GM12878 (cell line): Measurements from ENCODE around the gene PLTP. TPM values are rescaled to one million over a fixed set of nuclear protein-coding genes. Genes with fewer than 3 reads are reported as not detected.

Experiments used
- ATAC-seq: fragments of 200-7000 bp; cut with Tn5 transposase; 3 replicates; pipeline ENCODE4 v1.9.1; 2020; ENCODE audit warnings: mild to moderate bottlenecking, moderate library complexity
- BruUV-seq: library from RNA; stranded (reverse); fragments of 400-500 nt; replicated peaks from 2 replicates; lab custom pipeline; 2021; lab: Mats Ljungman, UMichigan
- CTCF ChIA-PET: fragments of 300-600 bp; sonication (Branson Sonifier 250); formaldehyde crosslinking; extraction: SDS; loops from one replicate; lab custom pipeline; 2021; ENCODE audit warnings: inconsistent platforms; lab: Yijun Ruan, JAX
- POLR2A ChIA-PET: fragments of 350-600 bp; formaldehyde crosslinking; extraction: SDS; loops from one replicate; lab custom pipeline; 2021; ENCODE audit warnings: inconsistent platforms; lab: Charles Lee
- RAD21 ChIA-PET: fragments of 300-600 bp; sonication (Branson Sonifier 250); formaldehyde crosslinking; loops from one replicate; lab custom pipeline; 2023; ENCODE audit warnings: antibody characterized with exemption; ENCODE audit not compliant: unreplicated experiment; lab: Charles Lee
- SMC1A ChIA-PET: fragments of 300-600 bp; sonication (Branson Sonifier 250); formaldehyde crosslinking; loops from one replicate; lab custom pipeline; 2023; ENCODE audit not compliant: unreplicated experiment, uncharacterized antibody; lab: Charles Lee
- DNase-seq: peaks from one replicate; pipeline ENCODE4 v3.0.0-alpha.2; 2011; ENCODE audit warnings: low read depth, low spot score
- FAIRE-seq: peaks from 3 replicates; lab custom pipeline; 2011; peaks lifted over from hg19 to GRCh38; lab: Jason Lieb, UNC
- H2AFZ ChIP-seq: 2 replicates; pipeline ENCODE4 v1.6.0; 2011; ENCODE audit warnings: low read depth, low read length, control low read depth; ENCODE audit not compliant: control insufficient read depth
- H3K27ac ChIP-seq: 2 replicates; pipeline ENCODE4 v1.5.1; 2011; ENCODE audit warnings: control low read depth; ENCODE audit not compliant: control insufficient read depth, insufficient read depth
- H3K27me3 ChIP-seq, 2 experiments: replicated peaks in 1 of 2; 2 replicates each; pipeline versions ENCODE4 v1.6.0 to v1.6.1; 2011; ENCODE audit warnings: low read length in 1 of 2; ENCODE audit not compliant: control insufficient read depth in 2 of 2, insufficient read depth in 2 of 2
- H3K36me3 ChIP-seq, 2 experiments: 2 replicates each; pipeline ENCODE4 v1.5.1; 2011; ENCODE audit warnings: low read length in 1 of 2; ENCODE audit not compliant: control insufficient read depth in 2 of 2, insufficient read depth in 2 of 2
- H3K4me1 ChIP-seq: 2 replicates; pipeline ENCODE4 v1.6.1; 2011; ENCODE audit warnings: mild to moderate bottlenecking, low read length, moderate library complexity, mixed read lengths; ENCODE audit not compliant: control insufficient read depth, insufficient read depth
- H3K4me2 ChIP-seq: 2 replicates; pipeline ENCODE4 v1.6.0; 2011; ENCODE audit warnings: control low read depth; ENCODE audit not compliant: control insufficient read depth, insufficient read depth
- H3K4me3 ChIP-seq: fragments of 200-600 bp; sonication (generic); 2 replicates; pipeline ENCODE4 v1.5.1; 2016
- H3K79me2 ChIP-seq: 2 replicates; pipeline ENCODE4 v1.6.0; 2011; ENCODE audit warnings: low read length; ENCODE audit not compliant: control insufficient read depth, insufficient read depth
- H3K9ac ChIP-seq: 2 replicates; pipeline ENCODE4 v1.8.0; 2011; ENCODE audit warnings: low read length, control low read depth, mixed read lengths; ENCODE audit not compliant: control insufficient read depth, insufficient read depth
- H3K9me3 ChIP-seq: replicated peaks from 3 replicates; pipeline ENCODE4 v1.5.1; 2011; ENCODE audit warnings: mild to moderate bottlenecking, low read length; ENCODE audit not compliant: control insufficient read depth, insufficient read depth
- H4K20me1 ChIP-seq: 2 replicates; pipeline ENCODE4 v1.6.0; 2011; ENCODE audit not compliant: control insufficient read depth, insufficient read depth
- BRCA1 ChIP-seq: IDR thresholded peaks from 2 replicates; pipeline ENCODE4 v1.6.1; 2011; ENCODE audit warnings: low read depth, low read length, improper control_type of control experiment
- EZH2 ChIP-seq: IDR thresholded peaks from 2 replicates; pipeline ENCODE4 v1.6.1; 2012; ENCODE audit warnings: low read depth, mild to moderate bottlenecking, control low read depth, inconsistent platforms, low read length, borderline replicate concordance; ENCODE audit not compliant: control insufficient read depth
- FOS ChIP-seq: IDR thresholded peaks from 3 replicates; pipeline ENCODE4 v1.6.1; 2011; ENCODE audit warnings: borderline replicate concordance; ENCODE audit not compliant: insufficient read length; ENCODE audit errors: extremely low read depth
- JUND ChIP-seq: IDR thresholded peaks from 2 replicates; pipeline ENCODE4 v1.6.1; 2012; ENCODE audit warnings: low read depth, mild to moderate bottlenecking, low read length, improper control_type of control experiment, moderate library complexity
- MEF2B ChIP-seq: fragments of 450-650 bp; IDR thresholded peaks from 2 replicates; pipeline ENCODE4 v1.6.1; 2018; ENCODE audit warnings: mild to moderate bottlenecking, moderate library complexity; ENCODE audit not compliant: partially characterized antibody, poor library complexity, severe bottlenecking
- MTA3 ChIP-seq: IDR thresholded peaks from 2 replicates; pipeline ENCODE4 v1.6.1; 2012; ENCODE audit warnings: low read length, inconsistent platforms, borderline replicate concordance
- NRF1 ChIP-seq: conservative IDR thresholded peaks from 2 replicates; pipeline ENCODE4 v1.6.1; 2011; ENCODE audit warnings: mild to moderate bottlenecking, low read depth, low read length, improper control_type of control experiment
- POLR2AphosphoS2 ChIP-seq: IDR thresholded peaks from 2 replicates; pipeline ENCODE4 v1.6.1; 2011; ENCODE audit warnings: low read depth, mild to moderate bottlenecking, low read length, improper control_type of control experiment, moderate library complexity
- SMAD5 ChIP-seq: IDR thresholded peaks from 2 replicates; pipeline ENCODE4 v1.6.1; 2016; ENCODE audit warnings: antibody characterized with exemption, low read depth
- SMC3 ChIP-seq: IDR thresholded peaks from 2 replicates; pipeline ENCODE4 v1.6.1; 2011; ENCODE audit warnings: low read length, improper control_type of control experiment, borderline replicate concordance
- SREBF2 ChIP-seq: IDR thresholded peaks from 2 replicates; pipeline ENCODE4 v1.6.1; 2012; ENCODE audit warnings: mild to moderate bottlenecking, low read length
- SUPT20H ChIP-seq: IDR thresholded peaks from 2 replicates; pipeline ENCODE4 v1.6.1; 2011; ENCODE audit warnings: low read depth, mild to moderate bottlenecking, low read length, moderate library complexity, borderline replicate concordance; ENCODE audit not compliant: control insufficient read depth
- WGBS: methylation state at CpG from one replicate; pipeline ENCODE4 v1.1.6; 2016; ENCODE audit warnings: low lambda C conversion rate; ENCODE audit not compliant: insufficient replicate concordance, insufficient coverage; ENCODE audit errors: missing lambda C conversion rate; 5-methylcytosine and 5-hydroxymethylcytosine counted together
- in situ Hi-C: fragments of 300-500 bp; cut with MboI; formaldehyde crosslinking; loops from 9 replicates; pipeline ENCODE4 v1.14.3; 2018; ENCODE audit warnings: mixed read lengths
- intact Hi-C: fragments of 100-400 bp; cut with micrococcal nuclease; formaldehyde crosslinking; loops from one replicate; pipeline ENCODE4 v1.14.2; 2022; ENCODE audit not compliant: unreplicated experiment
- polyA plus RNA-seq, 11 experiments: library from polyadenylated mRNA; depleted of rRNA in 4 of 11; unstranded in 6 of 11; stranded (reverse) in 5 of 11; fragments of >200 nt; fragmentation: Nextera tagmentation in 4 of 11; fragmentation: Illumina TruSeq in 1 of 11; extraction: Ambion mirVana in 4 of 11; extraction: Trizol in 1 of 11; gene quantifications; 1 replicate in 1 of 11; 2 replicates in 10 of 11; pipeline versions ENCODE4 v1.2.1 to v1.2.3, GENCODE V29; 2011 to 2016; ENCODE audit warnings: inconsistent platforms in 2 of 11, missing spikeins in 2 of 11, low read depth in 1 of 11
- total RNA-seq, 4 experiments: library from RNA; depleted of rRNA in 3 of 4; stranded (reverse); fragments of >200 nt in 3 of 4; fragmentation: Illumina TruSeq in 1 of 4; extraction: Trizol in 1 of 4; gene quantifications; 2 replicates each; pipeline versions ENCODE4 v1.2.1 to v1.2.3, GENCODE V29; 2013 to 2021
- TF ChIP-seq, protein P1 (sequence below): IDR thresholded peaks from 2 replicates; pipeline ENCODE4 v1.6.1; 2011; ENCODE audit warnings: mild to moderate bottlenecking, low read depth, low read length, moderate library complexity; ENCODE audit not compliant: insufficient replicate concordance
- TF ChIP-seq, protein P2 (sequence below): fragments of 450-650 bp; IDR thresholded peaks from 2 replicates; pipeline ENCODE4 v1.6.1; 2017; ENCODE audit warnings: mild to moderate bottlenecking, moderate library complexity
- TF ChIP-seq, protein P3 (sequence below): fragments of 450-650 bp; IDR thresholded peaks from 2 replicates; pipeline ENCODE4 v1.6.1; 2018; ENCODE audit warnings: borderline replicate concordance, mild to moderate bottlenecking; ENCODE audit not compliant: partially characterized antibody

Gene PLTP
- total and polyA plus RNA-seq, 10 of the 15 experiments (the other 5 are each of a cell fraction or from before 2014, with no cell fraction given): 1.6 to 17.0 (median 7.6) TPM

DNA sequence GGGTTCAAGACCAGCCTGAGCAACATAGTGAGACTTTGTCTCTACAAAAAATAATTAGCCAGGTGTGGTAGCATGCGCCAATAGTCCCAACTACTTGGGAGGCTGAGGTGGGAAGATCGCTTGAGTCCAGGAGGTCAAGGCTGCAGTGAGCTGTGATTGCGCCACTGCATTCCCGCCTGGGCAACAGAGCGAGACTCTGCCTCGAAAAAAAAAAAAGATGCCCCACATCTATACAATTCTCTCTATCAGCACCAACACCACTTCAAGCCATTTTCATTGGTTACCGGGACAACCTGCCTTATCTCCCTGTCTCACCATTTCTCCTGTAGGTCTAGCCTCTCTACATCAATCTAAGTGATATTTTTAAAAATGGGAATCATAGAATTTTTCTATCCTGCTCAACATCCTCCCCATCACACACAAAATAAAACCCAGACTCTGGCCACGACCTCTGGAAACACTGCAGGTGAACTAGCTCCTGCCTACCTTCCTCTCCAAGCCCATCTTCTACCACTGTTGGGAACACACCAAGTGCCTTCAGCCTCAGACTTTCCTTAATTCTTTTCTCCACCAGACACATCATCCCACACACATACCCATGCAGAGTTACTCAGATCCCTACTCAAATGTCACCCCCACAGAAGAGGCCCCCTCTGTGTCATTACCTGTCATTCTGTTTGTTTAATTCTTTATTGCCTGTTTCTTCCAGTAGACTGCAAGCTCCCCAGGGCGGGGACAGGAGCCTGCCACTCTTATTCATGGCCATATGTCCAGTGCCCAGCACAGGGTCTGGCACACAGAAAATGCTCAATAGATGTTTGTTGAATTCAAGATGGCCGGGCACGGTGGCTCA is 9.6 kb upstream of the PLTP start:
- H3K9me3 ChIP-seq: no peaks in the 10 kb centered on the region
- in situ Hi-C loops: no loop called here
- TF ChIP-seq FOS (no peak), EZH2 (no peak), SREBF2 (no peak), SUPT20H (no peak), POLR2AphosphoS2 (no peak), JUND (no peak), MEF2B (no peak), SMC3 (no peak), NRF1 (no peak), MTA3 (no peak), BRCA1 (no peak), SMAD5 (no peak)
- TF ChIP-seq, protein P1, sequence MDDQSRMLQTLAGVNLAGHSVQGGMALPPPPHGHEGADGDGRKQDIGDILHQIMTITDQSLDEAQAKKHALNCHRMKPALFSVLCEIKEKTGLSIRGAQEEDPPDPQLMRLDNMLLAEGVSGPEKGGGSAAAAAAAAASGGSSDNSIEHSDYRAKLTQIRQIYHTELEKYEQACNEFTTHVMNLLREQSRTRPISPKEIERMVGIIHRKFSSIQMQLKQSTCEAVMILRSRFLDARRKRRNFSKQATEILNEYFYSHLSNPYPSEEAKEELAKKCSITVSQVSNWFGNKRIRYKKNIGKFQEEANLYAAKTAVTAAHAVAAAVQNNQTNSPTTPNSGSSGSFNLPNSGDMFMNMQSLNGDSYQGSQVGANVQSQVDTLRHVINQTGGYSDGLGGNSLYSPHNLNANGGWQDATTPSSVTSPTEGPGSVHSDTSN: no peak
- TF ChIP-seq, protein P2, sequence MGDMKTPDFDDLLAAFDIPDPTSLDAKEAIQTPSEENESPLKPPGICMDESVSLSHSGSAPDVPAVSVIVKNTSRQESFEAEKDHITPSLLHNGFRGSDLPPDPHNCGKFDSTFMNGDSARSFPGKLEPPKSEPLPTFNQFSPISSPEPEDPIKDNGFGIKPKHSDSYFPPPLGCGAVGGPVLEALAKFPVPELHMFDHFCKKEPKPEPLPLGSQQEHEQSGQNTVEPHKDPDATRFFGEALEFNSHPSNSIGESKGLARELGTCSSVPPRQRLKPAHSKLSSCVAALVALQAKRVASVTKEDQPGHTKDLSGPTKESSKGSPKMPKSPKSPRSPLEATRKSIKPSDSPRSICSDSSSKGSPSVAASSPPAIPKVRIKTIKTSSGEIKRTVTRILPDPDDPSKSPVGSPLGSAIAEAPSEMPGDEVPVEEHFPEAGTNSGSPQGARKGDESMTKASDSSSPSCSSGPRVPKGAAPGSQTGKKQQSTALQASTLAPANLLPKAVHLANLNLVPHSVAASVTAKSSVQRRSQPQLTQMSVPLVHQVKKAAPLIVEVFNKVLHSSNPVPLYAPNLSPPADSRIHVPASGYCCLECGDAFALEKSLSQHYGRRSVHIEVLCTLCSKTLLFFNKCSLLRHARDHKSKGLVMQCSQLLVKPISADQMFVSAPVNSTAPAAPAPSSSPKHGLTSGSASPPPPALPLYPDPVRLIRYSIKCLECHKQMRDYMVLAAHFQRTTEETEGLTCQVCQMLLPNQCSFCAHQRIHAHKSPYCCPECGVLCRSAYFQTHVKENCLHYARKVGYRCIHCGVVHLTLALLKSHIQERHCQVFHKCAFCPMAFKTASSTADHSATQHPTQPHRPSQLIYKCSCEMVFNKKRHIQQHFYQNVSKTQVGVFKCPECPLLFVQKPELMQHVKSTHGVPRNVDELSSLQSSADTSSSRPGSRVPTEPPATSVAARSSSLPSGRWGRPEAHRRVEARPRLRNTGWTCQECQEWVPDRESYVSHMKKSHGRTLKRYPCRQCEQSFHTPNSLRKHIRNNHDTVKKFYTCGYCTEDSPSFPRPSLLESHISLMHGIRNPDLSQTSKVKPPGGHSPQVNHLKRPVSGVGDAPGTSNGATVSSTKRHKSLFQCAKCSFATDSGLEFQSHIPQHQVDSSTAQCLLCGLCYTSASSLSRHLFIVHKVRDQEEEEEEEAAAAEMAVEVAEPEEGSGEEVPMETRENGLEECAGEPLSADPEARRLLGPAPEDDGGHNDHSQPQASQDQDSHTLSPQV: no peak
- TF ChIP-seq, protein P3, sequence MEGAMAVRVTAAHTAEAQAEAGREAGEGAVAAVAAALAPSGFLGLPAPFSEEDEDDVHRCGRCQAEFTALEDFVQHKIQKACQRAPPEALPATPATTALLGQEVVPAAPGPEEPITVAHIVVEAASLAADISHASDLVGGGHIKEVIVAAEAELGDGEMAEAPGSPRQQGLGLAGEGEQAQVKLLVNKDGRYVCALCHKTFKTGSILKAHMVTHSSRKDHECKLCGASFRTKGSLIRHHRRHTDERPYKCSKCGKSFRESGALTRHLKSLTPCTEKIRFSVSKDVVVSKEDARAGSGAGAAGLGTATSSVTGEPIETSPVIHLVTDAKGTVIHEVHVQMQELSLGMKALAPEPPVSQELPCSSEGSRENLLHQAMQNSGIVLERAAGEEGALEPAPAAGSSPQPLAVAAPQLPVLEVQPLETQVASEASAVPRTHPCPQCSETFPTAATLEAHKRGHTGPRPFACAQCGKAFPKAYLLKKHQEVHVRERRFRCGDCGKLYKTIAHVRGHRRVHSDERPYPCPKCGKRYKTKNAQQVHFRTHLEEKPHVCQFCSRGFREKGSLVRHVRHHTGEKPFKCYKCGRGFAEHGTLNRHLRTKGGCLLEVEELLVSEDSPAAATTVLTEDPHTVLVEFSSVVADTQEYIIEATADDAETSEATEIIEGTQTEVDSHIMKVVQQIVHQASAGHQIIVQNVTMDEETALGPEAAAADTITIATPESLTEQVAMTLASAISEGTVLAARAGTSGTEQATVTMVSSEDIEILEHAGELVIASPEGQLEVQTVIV: no peak
- TF ChIP-seq, all 136 proteins: peak for 0
- H3K27me3 ChIP-seq: no peaks in the 10 kb centered on the region
- H3K9ac ChIP-seq: no peak overlapping the region
- no peaks in the 10 kb centered on the region for H3K36me3 ChIP-seq
- no peak for FAIRE-seq
- H3K79me2 ChIP-seq: no peaks in the 10 kb centered on the region
- H4K20me1 ChIP-seq: no peaks in the 10 kb centered on the region
- ChIA-PET RAD21 (no interaction called here), SMC1A (interaction anchor here (0.8 to 1.8 kb wide), 2 partner anchors 80 to 122 kb away, joined by 4 to 5 read pairs; no protein-coding TSS in a partner anchor), POLR2A (no interaction called here), CTCF (interaction anchor here (3.0 kb wide), 1 partner anchor 48 kb away, joined by 12 read pairs; no protein-coding TSS in a partner anchor)
- no peak overlapping the region for H3K4me2 ChIP-seq
- intact Hi-C loops: no loop called here
- ATAC-seq: no peak
- no peak for DNase-seq
- H3K27ac ChIP-seq: no peak overlapping the region
- H3K4me1 ChIP-seq: no peaks in the 10 kb centered on the region
- H3K4me3 ChIP-seq: no peak overlapping the region
- WGBS: 58% methylated on average over 11 of the region's 11 CpGs
- no peak overlapping the region for H2AFZ ChIP-seq
- no TSS peak for BruUV-seq
